Esophagus muscularis mucosa (tissue), 4 donors: Measurements from ENCODE around the gene KLK11. TPM values are rescaled to one million over a fixed set of nuclear protein-coding genes. Genes with fewer than 3 reads are reported as not detected.

Experiments
- DNase-seq: peaks from one replicate; pipeline ENCODE4 v3.0.0-alpha.2; 2017; ENCODE audit errors: extremely low spot score
- H3K27ac ChIP-seq, 4 donors: fragments of 200-600 bp; sonication (generic); replicated peaks in 1 of 4; 1 replicate in 3 of 4; 2 replicates in 1 of 4; pipeline ENCODE4 v1.5.1; 2016 to 2019; ENCODE audit warnings: mild to moderate bottlenecking in 1 of 4
- H3K27me3 ChIP-seq, 4 donors: fragments of 200-600 bp; sonication (generic); one replicate each; pipeline versions ENCODE4 v1.5.1 to v1.6.0; 2016 to 2019
- H3K36me3 ChIP-seq, 4 donors: fragments of 200-600 bp; sonication (generic); one replicate each; pipeline ENCODE4 v1.5.1; 2016 to 2019
- H3K4me1 ChIP-seq, 4 donors: fragments of 200-600 bp; sonication (generic); one replicate each; pipeline ENCODE4 v1.5.1; 2016 to 2019
- H3K4me3 ChIP-seq, 4 donors: fragments of 200-600 bp; sonication (generic); 1 replicate in 2 of 4; 2 replicates in 2 of 4; pipeline ENCODE4 v1.5.1; 2016 to 2019; ENCODE audit warnings: mild to moderate bottlenecking in 4 of 4, moderate library complexity in 1 of 4
- H3K9me3 ChIP-seq, 4 donors: fragments of 200-600 bp; sonication (generic); 1 replicate in 3 of 4; 2 replicates in 1 of 4; pipeline ENCODE4 v1.5.1; 2016 to 2019
- CTCF ChIP-seq, 3 experiments: fragments of 200-600 bp in 2 of 3; fragments of 450-650 bp in 1 of 3; sonication (generic) in 2 of 3; IDR thresholded peaks; one replicate each; pipeline ENCODE4 v1.5.1; 2017 to 2019; ENCODE audit warnings: antibody characterized with exemption in 3 of 3, mild to moderate bottlenecking in 2 of 3, moderate library complexity in 1 of 3
- EP300 ChIP-seq: sonication (generic); formaldehyde crosslinking; IDR thresholded peaks from one replicate; pipeline ENCODE4 v1.6.1; 2017; ENCODE audit warnings: antibody characterized with exemption
- POLR2A ChIP-seq: fragments of 450-650 bp; IDR thresholded peaks from one replicate; pipeline ENCODE4 v1.6.1; 2017; ENCODE audit warnings: antibody characterized with exemption, moderate library complexity, mild to moderate bottlenecking, low read depth
- POLR2AphosphoS5 ChIP-seq, 2 donors: sonication (generic); formaldehyde crosslinking; IDR thresholded peaks; one replicate each; pipeline ENCODE4 v1.6.1; 2017; ENCODE audit warnings: antibody characterized with exemption in 2 of 2
- WGBS: methylation state at CpG from one replicate; pipeline ENCODE4 v1.1.5; 2018; 5-methylcytosine and 5-hydroxymethylcytosine counted together
- intact Hi-C: fragments of 100-400 bp; cut with DNase I; formaldehyde crosslinking; loops from one replicate; pipeline ENCODE4 v1.15.1; 2023
- total RNA-seq, 4 donors: library from RNA; depleted of rRNA; stranded (reverse); fragments of >200 nt; gene quantifications; one replicate each; pipeline versions ENCODE4 v1.1.0 to v1.2.1, GENCODE V29; 2016

Gene KLK11
- total RNA-seq, 4 donors from 2014 or later: not detected

- TF ChIP-seq EP300 (no peak), CTCF (IDR thresholded peaks at IDR 0.05) (no peak), POLR2AphosphoS5 (IDR thresholded peaks at IDR 0.05) (no peak), POLR2A (no peak)
- Histone ChIP-seq H3K27me3 (peaks cover 0 to 67% (median 0%) of the 10 kb centered on the region in 4 donors), H3K4me1 (no peaks in the 10 kb centered on the region), H3K27ac (no peak overlapping the region), H3K36me3 (no peaks in the 10 kb centered on the region), H3K9me3 (no peaks in the 10 kb centered on the region), H3K4me3 (no peak overlapping the region)
- no peak for DNase-seq
- intact Hi-C loops: no loop called here
- 78% methylated on average over 14 of the region's 28 CpGs for WGBS
Measured at GRCh38 chr19:51031880-51032225, 5.4 kb upstream of the KLK11 start.

- no peak for TF ChIP-seq POLR2A
- no peak for TF ChIP-seq POLR2AphosphoS5 (IDR thresholded peaks at IDR 0.05)
- TF ChIP-seq CTCF (IDR thresholded peaks at IDR 0.05): no peak
- no peak for TF ChIP-seq EP300
- intact Hi-C loops: no loop called here
- H3K9me3 ChIP-seq: no peaks in the 10 kb centered on the region
- no peaks in the 10 kb centered on the region for H3K4me1 ChIP-seq
- no peak overlapping the region for H3K27ac ChIP-seq
- WGBS: 84% methylated on average over 4 of the region's 7 CpGs
- no peak for DNase-seq
- no peaks in the 10 kb centered on the region for H3K36me3 ChIP-seq
- H3K27me3 ChIP-seq: peaks cover 0 to 72% (median 0%) of the 10 kb centered on the region in 4 donors
- H3K4me3 ChIP-seq: no peak overlapping the region
Measured at GRCh38 chr19:51031220-51031879, 4.9 kb upstream of the KLK11 start.

- intact Hi-C loops: no loop called here
- H3K27me3 ChIP-seq: peaks cover 0 to 77% (median 4%) of the 10 kb centered on the region in 4 donors
- DNase-seq: no peak
Measured at GRCh38 chr19:51030631-51031030, 4.2 kb upstream of the KLK11 start.

GRCh38 chr19:51029718-51030117, 3.3 kb upstream of the KLK11 start:
- no peaks in the 10 kb centered on the region for H3K36me3 ChIP-seq
- H3K9me3 ChIP-seq: no peaks in the 10 kb centered on the region
- WGBS: 93% methylated on average over 2 of the region's 2 CpGs
- no peaks in the 10 kb centered on the region for H3K4me1 ChIP-seq
- DNase-seq: no peak
- H3K4me3 ChIP-seq: no peak overlapping the region
- TF ChIP-seq CTCF (IDR thresholded peaks at IDR 0.05) (no peak), EP300 (no peak), POLR2A (no peak), POLR2AphosphoS5 (IDR thresholded peaks at IDR 0.05) (no peak)
- H3K27me3 ChIP-seq: peaks cover 0 to 77% (median 7%) of the 10 kb centered on the region in 4 donors
- intact Hi-C loops: no loop called here
- no peak overlapping the region for H3K27ac ChIP-seq

More at GRCh38 chr19:51030631-51031030, 4.2 kb upstream of the KLK11 start:
- no peak for TF ChIP-seq POLR2AphosphoS5 (IDR thresholded peaks at IDR 0.05)
- TF ChIP-seq CTCF (IDR thresholded peaks at IDR 0.05): no peak
- no peak for TF ChIP-seq POLR2A
- no peak for TF ChIP-seq EP300
- H3K36me3 ChIP-seq: no peaks in the 10 kb centered on the region
- no peaks in the 10 kb centered on the region for H3K9me3 ChIP-seq
- H3K4me1 ChIP-seq: no peaks in the 10 kb centered on the region
- H3K27ac ChIP-seq: no peak overlapping the region
- no peak overlapping the region for H3K4me3 ChIP-seq
- WGBS: 84% methylated on average over 13 of the region's 13 CpGs

- intact Hi-C loops: no loop called here
Measured at GRCh38 chr19:51027873-51028272, 1.5 kb upstream of the KLK11 start.

More at GRCh38 chr19:51027873-51028272, 1.5 kb upstream of the KLK11 start:
- WGBS: 56% methylated on average over 5 of the region's 5 CpGs
- TF ChIP-seq POLR2AphosphoS5 (IDR thresholded peaks at IDR 0.05) (no peak), CTCF (IDR thresholded peaks at IDR 0.05) (no peak), POLR2A (no peak), EP300 (no peak)
- no peak overlapping the region for H3K27ac ChIP-seq
- no peaks in the 10 kb centered on the region for H3K4me1 ChIP-seq
- no peak for DNase-seq
- peaks cover 0 to 81% (median 10%) of the 10 kb centered on the region in 4 donors for H3K27me3 ChIP-seq
- no peaks in the 10 kb centered on the region for H3K9me3 ChIP-seq
- H3K4me3 ChIP-seq: no peak overlapping the region
- no peaks in the 10 kb centered on the region for H3K36me3 ChIP-seq
